HFFc6 (cell line): ENCODE data around the gene COG8. TPM values are rescaled to one million over a fixed set of nuclear protein-coding genes. Genes with fewer than 3 reads are reported as not detected.

Source experiments
- DNase-seq: peaks from one replicate; pipeline ENCODE4 v3.0.0-alpha.2; 2018
- H3K27ac Mint-ChIP-seq: 2 replicates; pipeline ENCODE4 v1.8.0; 2020; ENCODE audit warnings: mild to moderate bottlenecking, mixed read lengths
- H3K27me3 Mint-ChIP-seq: 2 replicates; pipeline ENCODE4 v1.8.0; 2021; ENCODE audit warnings: mild to moderate bottlenecking, moderate library complexity, mixed read lengths; ENCODE audit not compliant: insufficient read depth
- H3K36me3 Mint-ChIP-seq: 2 replicates; pipeline ENCODE4 v1.8.0; 2021; ENCODE audit warnings: low read depth, mixed read lengths
- H3K4me1 Mint-ChIP-seq: 2 replicates; pipeline ENCODE4 v1.8.0; 2020; ENCODE audit warnings: low read depth, mixed read lengths
- H3K4me3 Mint-ChIP-seq: 2 replicates; pipeline ENCODE4 v1.8.0; 2020; ENCODE audit warnings: mild to moderate bottlenecking, moderate library complexity, mixed read lengths
- H3K9me3 Mint-ChIP-seq: 2 replicates; pipeline ENCODE4 v1.8.0; 2020; ENCODE audit warnings: mild to moderate bottlenecking, mixed read lengths
- CTCF ChIP-seq: fragments of 200-600 bp; sonication (generic); IDR thresholded peaks from 2 replicates; pipeline ENCODE4 v1.5.0; 2021; ENCODE audit warnings: antibody characterized with exemption, mild to moderate bottlenecking
- total RNA-seq, 6 experiments: library from RNA; stranded (reverse); fragmentation: NEBNext Ultra II Directional; extraction: Animal tissue kit (Norgen Biotek cat#: 25700); gene quantifications; 2 replicates in 1 of 6; 3 replicates in 5 of 6; pipeline ENCODE4 v1.2.3, GENCODE V29; 2021

The COG8 gene
- total RNA-seq, 6 experiments from 2014 or later: 29.4 to 36.8 (median 35.2) TPM

GRCh38 chr16:69318911-69319289 lies 20.5 kb downstream of the COG8 start:
- no peak overlapping the region for H3K4me3 Mint-ChIP-seq
- TF ChIP-seq CTCF: no peak
- no peaks in the 10 kb centered on the region; the same call in none of the 2 replicates for H3K27me3 Mint-ChIP-seq
- peaks cover under 1% of the 10 kb centered on the region for H3K4me1 Mint-ChIP-seq
- H3K27ac Mint-ChIP-seq: no peak overlapping the region
- no peaks in the 10 kb centered on the region for H3K9me3 Mint-ChIP-seq
- H3K36me3 Mint-ChIP-seq: peaks cover 31% of the 10 kb centered on the region
- DNase-seq: no peak

- TF ChIP-seq CTCF: no peak
- Mint-ChIP-seq H3K4me3 (no peak overlapping the region), H3K36me3 (peaks cover 36% of the 10 kb centered on the region), H3K27ac (no peak overlapping the region), H3K4me1 (peaks cover 6% of the 10 kb centered on the region), H3K9me3 (no peaks in the 10 kb centered on the region), H3K27me3 (peaks cover 1% of the 10 kb centered on the region)
- DNase-seq: no peak
These were observed 21.0 kb downstream of the COG8 start for GRCh38 chr16:69318177-69318910.

GRCh38 chr16:69316595-69317034 lies 22.7 kb downstream of the COG8 start:
- peaks cover 33% of the 10 kb centered on the region for H3K36me3 Mint-ChIP-seq

GRCh38 chr16:69315486-69316311 lies 23.7 kb downstream of the COG8 start:
- no peak overlapping the region for H3K4me3 Mint-ChIP-seq
- no peaks in the 10 kb centered on the region for H3K9me3 Mint-ChIP-seq
- no peak for DNase-seq
- H3K27me3 Mint-ChIP-seq: peaks cover 8% of the 10 kb centered on the region
- H3K27ac Mint-ChIP-seq: no peak overlapping the region
- peaks cover 26% of the 10 kb centered on the region for H3K36me3 Mint-ChIP-seq
- no peak for TF ChIP-seq CTCF
- H3K4me1 Mint-ChIP-seq: peaks cover 18% of the 10 kb centered on the region

More at GRCh38 chr16:69316595-69317034, 22.7 kb downstream of the COG8 start:
- Mint-ChIP-seq H3K27ac (no peak overlapping the region), H3K9me3 (no peaks in the 10 kb centered on the region), H3K27me3 (peaks cover 7% of the 10 kb centered on the region), H3K4me3 (no peak overlapping the region), H3K4me1 (peaks cover 17% of the 10 kb centered on the region)
- no peak for TF ChIP-seq CTCF
- DNase-seq: no peak

- H3K27me3 Mint-ChIP-seq: peaks cover 8% of the 10 kb centered on the region
- peaks cover 22% of the 10 kb centered on the region for H3K4me1 Mint-ChIP-seq
- no peaks in the 10 kb centered on the region for H3K9me3 Mint-ChIP-seq
- H3K27ac Mint-ChIP-seq: no peak overlapping the region
- H3K36me3 Mint-ChIP-seq: peaks cover 29% of the 10 kb centered on the region
- H3K4me3 Mint-ChIP-seq: no peak overlapping the region
- DNase-seq: no peak
- no peak for TF ChIP-seq CTCF
These were observed 24.8 kb downstream of the COG8 start for GRCh38 chr16:69314534-69314933.
